ENCODE measurements around the gene CLDN15.
"Not testable (repeated sequence)": the region's sequence is repeated elsewhere in the genome, so short reads cannot be mapped to it uniquely, and the experiment has no call there.

Gene CLDN15

DNA sequence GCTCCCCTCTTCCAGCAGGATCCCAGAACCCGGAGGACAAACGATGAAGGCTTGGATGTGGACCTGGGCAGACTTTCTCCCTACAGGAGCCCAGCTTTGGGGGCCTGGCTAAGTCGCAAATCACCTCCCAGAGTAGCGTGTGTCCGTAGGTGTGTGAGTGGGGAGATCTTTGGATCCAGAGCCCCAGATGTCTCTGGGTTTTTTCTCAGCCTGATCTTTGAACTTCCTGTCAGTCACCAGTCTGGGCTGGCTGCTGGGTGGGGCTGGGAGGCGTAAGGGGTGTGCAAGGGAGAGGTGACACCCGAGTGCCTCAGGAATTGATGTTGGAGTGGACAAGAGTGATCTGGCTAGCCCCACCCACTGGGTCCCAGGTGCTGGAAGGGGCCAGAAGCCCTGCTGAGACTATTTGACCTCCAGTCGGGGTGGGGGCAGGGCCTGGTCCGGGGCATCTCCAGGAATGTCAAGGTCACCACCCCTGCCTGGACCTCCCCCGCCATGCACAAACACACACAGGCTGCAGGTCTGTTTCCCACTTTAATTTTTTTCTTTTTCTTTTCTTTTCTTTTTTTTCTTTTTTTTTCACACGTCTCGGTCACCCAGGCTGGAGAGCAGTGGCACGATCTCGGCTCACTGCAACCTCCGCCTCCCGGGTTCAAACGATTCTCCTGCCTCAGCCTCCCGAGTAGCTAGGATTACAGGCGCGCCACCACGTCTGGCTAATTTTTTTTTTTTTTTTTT, 36.6 kb downstream of the CLDN15 start, which contains the start of gene MOGAT3:
Gene MOGAT3 (minus strand): TSS at position 175 of the 738 bp plus-strand sequence. CDS start 182 bp downstream, outside the sequence.
- Histone ChIP-seq H3K9me3 (ENCODE audit: insufficient read depth, low read length) (no peaks in the 10 kb centered on the region), H3K4me1 (ENCODE audit: insufficient read depth, insufficient read length) (peaks cover 2% of the 10 kb centered on the region), H3K4me3 (ENCODE audit: insufficient read length, low read depth) (no peak within 1 kb of the TSS), H3K9ac (ENCODE audit: insufficient read length, low read depth) (peak within 1 kb of the TSS; percentile 45), H3K27me3 (ENCODE audit: insufficient read depth, insufficient read length) (no peaks in the 10 kb centered on the region), H3K36me3 (ENCODE audit: insufficient read depth, insufficient read length, low read length) (peaks cover 4% of the 10 kb centered on the region)
- TF ChIP-seq YY1 (IDR thresholded peaks at IDR 0.05; ENCODE audit: insufficient read depth, insufficient read length), result no peak
- TF ChIP-seq SUZ12 (IDR thresholded peaks at IDR 0.05; ENCODE audit: extremely low read depth, insufficient read depth, insufficient read length), result no peak
- no peak for TF ChIP-seq ZNF274 (IDR thresholded peaks at IDR 0.05; ENCODE audit: low read depth, low read length)
- DNase-seq (ENCODE audit: low read depth, low spot score), result no peak

- Histone ChIP-seq H3K9me3 (ENCODE audit: insufficient read depth, low read length) (no peaks in the 10 kb centered on the region), H3K27me3 (ENCODE audit: insufficient read depth, insufficient read length) (no peaks in the 10 kb centered on the region), H3K36me3 (ENCODE audit: insufficient read depth, insufficient read length, low read length) (no peaks in the 10 kb centered on the region), H3K4me3 (ENCODE audit: insufficient read length, low read depth) (no peak overlapping the region), H3K9ac (ENCODE audit: insufficient read length, low read depth) (peak overlapping the region; percentile 45), H3K4me1 (ENCODE audit: insufficient read depth, insufficient read length) (peaks cover 2% of the 10 kb centered on the region)
- TF ChIP-seq SUZ12 (IDR thresholded peaks at IDR 0.05; ENCODE audit: extremely low read depth, insufficient read depth, insufficient read length), result no peak
- TF ChIP-seq ZNF274 (IDR thresholded peaks at IDR 0.05; ENCODE audit: low read depth, low read length), result no peak
- TF ChIP-seq YY1 (IDR thresholded peaks at IDR 0.05; ENCODE audit: insufficient read depth, insufficient read length), result no peak
- no peak for DNase-seq (ENCODE audit: low read depth, low spot score)
Measured at GRCh38 chr7:101200504-101200861, 37.1 kb downstream of the CLDN15 start.

DNA sequence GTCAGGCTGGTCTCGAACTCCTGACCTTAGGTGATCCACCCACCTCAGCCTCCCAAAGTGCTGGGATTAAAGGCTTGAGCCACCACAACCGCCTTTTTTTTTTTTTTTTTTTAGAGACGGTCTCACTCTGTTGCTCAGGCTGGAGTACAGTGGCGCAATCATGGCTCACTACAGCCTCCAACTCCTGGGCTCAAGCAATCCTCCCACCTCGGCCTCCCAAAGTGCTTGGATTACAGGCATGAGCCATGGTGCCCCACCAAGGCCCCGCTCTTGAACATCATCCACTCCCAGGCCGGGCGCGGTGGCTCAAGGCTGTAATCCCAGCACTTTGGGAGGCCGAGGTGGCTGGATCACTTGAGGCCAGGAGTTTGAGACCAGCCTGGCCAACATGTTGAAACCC, 38.1 kb downstream of the CLDN15 start:
- H3K9me3 ChIP-seq (ENCODE audit: insufficient read depth, low read length); H3K36me3 ChIP-seq (ENCODE audit: insufficient read depth, insufficient read length, low read length); H3K4me3 ChIP-seq (ENCODE audit: insufficient read length, low read depth); H3K9ac ChIP-seq (ENCODE audit: insufficient read length, low read depth); DNase-seq (ENCODE audit: low read depth, low spot score); H3K4me1 ChIP-seq (ENCODE audit: insufficient read depth, insufficient read length); H3K27me3 ChIP-seq (ENCODE audit: insufficient read depth, insufficient read length): not testable (repeated sequence)

DNA sequence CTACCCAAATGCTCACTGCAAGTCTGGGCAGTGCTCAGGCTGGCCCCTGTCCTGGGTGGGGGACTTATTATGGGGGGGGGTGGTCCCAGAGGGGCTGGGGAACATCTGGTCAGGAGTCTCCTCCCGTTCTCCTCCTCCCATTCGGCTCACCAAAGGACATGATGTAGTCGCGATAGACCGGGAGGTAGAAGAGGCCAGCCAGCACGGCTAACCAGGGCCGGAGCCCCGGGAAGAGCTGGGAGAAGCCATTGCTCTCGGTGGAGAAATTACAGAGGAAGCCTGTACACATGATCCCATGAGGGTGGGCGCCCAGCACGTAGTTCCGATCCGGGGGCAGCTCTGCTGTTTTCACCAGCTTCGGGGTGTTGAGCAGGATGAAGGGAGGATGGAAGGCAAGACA, 39.1 kb downstream of the CLDN15 start:
- no peak for TF ChIP-seq ZNF274 (IDR thresholded peaks at IDR 0.05; ENCODE audit: low read depth, low read length)
- TF ChIP-seq SUZ12 (IDR thresholded peaks at IDR 0.05; ENCODE audit: extremely low read depth, insufficient read depth, insufficient read length), result no peak
- TF ChIP-seq YY1 (IDR thresholded peaks at IDR 0.05; ENCODE audit: insufficient read depth, insufficient read length), result no peak
- no peaks in the 10 kb centered on the region for H3K9me3 ChIP-seq (ENCODE audit: insufficient read depth, low read length)
- H3K9ac ChIP-seq (ENCODE audit: insufficient read length, low read depth), result no peak overlapping the region
- no peak for DNase-seq (ENCODE audit: low read depth, low spot score)
- H3K4me3 ChIP-seq (ENCODE audit: insufficient read length, low read depth), result no peak overlapping the region
- peaks cover 2% of the 10 kb centered on the region for H3K4me1 ChIP-seq (ENCODE audit: insufficient read depth, insufficient read length)
- H3K27me3 ChIP-seq (ENCODE audit: insufficient read depth, insufficient read length), result no peaks in the 10 kb centered on the region
- no peaks in the 10 kb centered on the region for H3K36me3 ChIP-seq (ENCODE audit: insufficient read depth, insufficient read length, low read length)

DNA sequence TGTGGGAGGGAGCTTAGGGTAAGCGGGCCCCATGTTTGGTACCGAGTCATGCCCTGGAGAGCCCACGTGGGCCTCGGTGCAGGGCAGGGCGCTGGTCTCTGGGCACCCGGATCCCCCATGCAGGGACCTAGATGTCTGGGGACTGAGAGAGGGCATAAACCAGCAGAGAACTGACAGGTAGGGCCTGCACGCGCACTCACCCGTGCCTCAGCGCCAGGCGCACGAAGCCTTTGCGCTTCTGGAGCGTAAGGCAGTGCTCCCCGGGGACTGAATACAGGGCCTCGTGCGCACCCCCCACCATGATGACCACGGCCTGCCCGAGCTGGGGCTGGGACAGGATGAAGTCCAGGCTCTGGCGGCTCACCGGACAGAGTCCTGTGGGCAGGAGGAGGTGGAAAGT, 39.6 kb downstream of the CLDN15 start:
- Histone ChIP-seq H3K9me3 (ENCODE audit: insufficient read depth, low read length) (no peaks in the 10 kb centered on the region), H3K36me3 (ENCODE audit: insufficient read depth, insufficient read length, low read length) (no peaks in the 10 kb centered on the region), H3K4me1 (ENCODE audit: insufficient read depth, insufficient read length) (peaks cover 2% of the 10 kb centered on the region), H3K4me3 (ENCODE audit: insufficient read length, low read depth) (no peak overlapping the region), H3K27me3 (ENCODE audit: insufficient read depth, insufficient read length) (no peaks in the 10 kb centered on the region), H3K9ac (ENCODE audit: insufficient read length, low read depth) (no peak overlapping the region)
- TF ChIP-seq SUZ12 (IDR thresholded peaks at IDR 0.05; ENCODE audit: extremely low read depth, insufficient read depth, insufficient read length), result no peak
- TF ChIP-seq ZNF274 (IDR thresholded peaks at IDR 0.05; ENCODE audit: low read depth, low read length), result no peak
- no peak for TF ChIP-seq YY1 (IDR thresholded peaks at IDR 0.05; ENCODE audit: insufficient read depth, insufficient read length)
- no peak for DNase-seq (ENCODE audit: low read depth, low spot score)

DNA sequence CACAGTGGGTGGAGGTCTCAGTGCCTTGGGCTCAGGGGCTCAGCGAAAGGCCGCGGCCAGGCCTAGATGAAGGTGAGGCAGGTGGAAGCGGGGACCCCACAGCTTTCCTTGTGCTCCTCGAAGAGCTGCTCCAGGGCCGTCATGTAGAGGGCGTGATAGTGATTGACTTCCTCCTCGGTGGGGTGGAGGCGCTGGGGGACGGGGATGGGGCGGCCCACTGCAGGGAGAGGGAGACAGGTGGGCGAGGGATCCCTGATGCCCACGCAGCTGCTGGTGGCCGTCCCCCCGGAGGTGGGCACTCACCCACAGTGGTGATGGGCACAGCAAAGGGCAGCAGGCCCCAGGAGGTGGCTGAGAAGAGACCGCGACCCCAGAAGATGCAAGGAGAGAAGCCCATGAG, 41.7 kb downstream of the CLDN15 start:
- Histone ChIP-seq H3K4me3 (ENCODE audit: insufficient read length, low read depth) (no peak overlapping the region), H3K4me1 (ENCODE audit: insufficient read depth, insufficient read length) (peaks cover 2% of the 10 kb centered on the region), H3K36me3 (ENCODE audit: insufficient read depth, insufficient read length, low read length) (no peaks in the 10 kb centered on the region), H3K27me3 (ENCODE audit: insufficient read depth, insufficient read length) (no peaks in the 10 kb centered on the region), H3K9me3 (ENCODE audit: insufficient read depth, low read length) (no peaks in the 10 kb centered on the region), H3K9ac (ENCODE audit: insufficient read length, low read depth) (no peak overlapping the region)
- DNase-seq (ENCODE audit: low read depth, low spot score), result no peak
- TF ChIP-seq ZNF274 (IDR thresholded peaks at IDR 0.05; ENCODE audit: low read depth, low read length) (no peak), YY1 (IDR thresholded peaks at IDR 0.05; ENCODE audit: insufficient read depth, insufficient read length) (no peak), SUZ12 (IDR thresholded peaks at IDR 0.05; ENCODE audit: extremely low read depth, insufficient read depth, insufficient read length) (no peak)

DNA sequence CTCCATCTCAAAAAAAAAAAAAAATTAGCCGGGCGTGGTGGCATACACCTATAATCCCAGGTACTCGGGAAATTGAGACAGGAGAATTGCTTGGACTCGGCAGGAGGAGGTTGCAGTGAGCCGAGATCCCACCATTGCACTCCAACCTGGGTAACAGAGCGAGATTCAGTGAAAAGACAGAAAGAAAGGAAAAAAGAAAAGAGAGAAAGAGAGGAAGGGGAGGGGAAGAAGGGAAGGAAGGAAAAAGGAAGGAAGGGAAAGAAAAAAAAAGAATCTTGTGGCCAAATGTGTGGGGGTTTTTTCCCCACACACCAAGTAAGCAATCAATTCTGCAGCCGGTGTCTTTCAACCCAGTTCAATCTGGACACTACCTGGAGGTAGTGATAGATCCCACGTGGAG, 48.5 kb downstream of the CLDN15 start:
- no peaks in the 10 kb centered on the region for H3K27me3 ChIP-seq (ENCODE audit: insufficient read depth, insufficient read length)
- no peak for DNase-seq (ENCODE audit: low read depth, low spot score)
- H3K36me3 ChIP-seq (ENCODE audit: insufficient read depth, insufficient read length, low read length), result no peaks in the 10 kb centered on the region
- no peak overlapping the region for H3K9ac ChIP-seq (ENCODE audit: insufficient read length, low read depth)
- no peak for TF ChIP-seq SUZ12 (IDR thresholded peaks at IDR 0.05; ENCODE audit: extremely low read depth, insufficient read depth, insufficient read length)
- TF ChIP-seq ZNF274 (IDR thresholded peaks at IDR 0.05; ENCODE audit: low read depth, low read length), result no peak
- TF ChIP-seq YY1 (IDR thresholded peaks at IDR 0.05; ENCODE audit: insufficient read depth, insufficient read length), result no peak
- H3K4me3 ChIP-seq (ENCODE audit: insufficient read length, low read depth), result no peak overlapping the region
- H3K4me1 ChIP-seq (ENCODE audit: insufficient read depth, insufficient read length), result no peaks in the 10 kb centered on the region
- H3K9me3 ChIP-seq (ENCODE audit: insufficient read depth, low read length), result no peaks in the 10 kb centered on the region
